ENCODE measurements around the gene WARS2.
"Not testable (repeated sequence)": the region's sequence is repeated elsewhere in the genome, so short reads cannot be mapped to it uniquely, and the experiment has no call there.

Gene WARS2

GRCh38 chr1:119140177-119141019, at the start of gene WARS2:
TSS of gene WARS2 (minus strand) at chr1:119140653. CDS start at chr1:119140644, 9 bp downstream.
- DNase-seq: peak; percentile 96 to 97

- no peak for DNase-seq
These were observed 48.5 kb upstream of the WARS2 start for GRCh38 chr1:119188926-119189325.

- DNase-seq: no peak
These were observed 47.0 kb upstream of the WARS2 start for GRCh38 chr1:119187416-119187815.

GRCh38 chr1:119186471-119186870, 46.0 kb upstream of the WARS2 start:
- DNase-seq: no peak

GRCh38 chr1:119184972-119185371, 44.5 kb upstream of the WARS2 start:
- no peak for DNase-seq

GRCh38 chr1:119181218-119181617, 40.8 kb upstream of the WARS2 start:
- no peak for DNase-seq

- DNase-seq: no peak
These were observed 38.6 kb upstream of the WARS2 start for GRCh38 chr1:119179051-119179450.

GRCh38 chr1:119172927-119173326, 32.5 kb upstream of the WARS2 start:
- not testable (repeated sequence) for DNase-seq

- not testable (repeated sequence) for DNase-seq
These were observed 31.0 kb upstream of the WARS2 start for GRCh38 chr1:119171381-119172010.

- no peak for DNase-seq
These were observed 22.9 kb upstream of the WARS2 start for GRCh38 chr1:119163396-119163795.

GRCh38 chr1:119160866-119161265, 20.4 kb upstream of the WARS2 start:
- DNase-seq: no peak

- no peak for DNase-seq
These were observed 20.0 kb upstream of the WARS2 start for GRCh38 chr1:119160409-119160808.

GRCh38 chr1:119159966-119160365, 19.5 kb upstream of the WARS2 start:
- no peak for DNase-seq

- DNase-seq: no peak
These were observed 18.7 kb upstream of the WARS2 start for GRCh38 chr1:119159111-119159510.

GRCh38 chr1:119156761-119157160, 16.3 kb upstream of the WARS2 start:
- DNase-seq: peak in 1 of 2 experiments; percentile 1

- DNase-seq: not testable (repeated sequence)
These were observed 14.6 kb upstream of the WARS2 start for GRCh38 chr1:119155069-119155468.

- DNase-seq: no peak
These were observed 9.7 kb upstream of the WARS2 start for GRCh38 chr1:119150150-119150549.

GRCh38 chr1:119147661-119148090, 7.2 kb upstream of the WARS2 start:
- no peak for DNase-seq

GRCh38 chr1:119146466-119146865, 6.0 kb upstream of the WARS2 start:
- no peak for DNase-seq

- no peak for DNase-seq
These were observed 4.4 kb upstream of the WARS2 start for GRCh38 chr1:119144813-119145212.

GRCh38 chr1:119143706-119144105, 3.3 kb upstream of the WARS2 start:
- DNase-seq: no peak

GRCh38 chr1:119141660-119142059, 1.2 kb upstream of the WARS2 start:
- no peak for DNase-seq

GRCh38 chr1:119141020-119141424, 569 bp upstream of the WARS2 start:
- peak; percentile 14 to 40 for DNase-seq

GRCh38 chr1:119139857-119140176, 636 bp downstream of the WARS2 start:
- peak; percentile 69 to 77 for DNase-seq
